ENCODE measurements around the gene GUCA1A.

DNA sequence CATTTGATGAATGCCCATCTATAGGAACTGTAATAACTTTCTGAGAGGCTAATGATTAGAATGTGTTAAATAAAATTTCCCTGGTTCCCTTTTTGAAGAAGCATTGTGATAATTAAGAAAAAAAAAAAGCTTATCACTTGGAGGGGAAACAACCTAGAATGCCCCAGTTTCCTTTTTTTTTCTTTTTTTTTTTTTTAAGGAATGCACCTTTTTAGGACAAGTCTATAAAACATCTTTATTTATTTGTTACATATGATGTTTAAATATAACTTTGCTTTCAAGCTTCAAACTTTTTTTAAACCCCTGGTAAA lies 51.8 kb downstream of the GUCA1A start:
- TF ChIP-seq, protein P1, sequence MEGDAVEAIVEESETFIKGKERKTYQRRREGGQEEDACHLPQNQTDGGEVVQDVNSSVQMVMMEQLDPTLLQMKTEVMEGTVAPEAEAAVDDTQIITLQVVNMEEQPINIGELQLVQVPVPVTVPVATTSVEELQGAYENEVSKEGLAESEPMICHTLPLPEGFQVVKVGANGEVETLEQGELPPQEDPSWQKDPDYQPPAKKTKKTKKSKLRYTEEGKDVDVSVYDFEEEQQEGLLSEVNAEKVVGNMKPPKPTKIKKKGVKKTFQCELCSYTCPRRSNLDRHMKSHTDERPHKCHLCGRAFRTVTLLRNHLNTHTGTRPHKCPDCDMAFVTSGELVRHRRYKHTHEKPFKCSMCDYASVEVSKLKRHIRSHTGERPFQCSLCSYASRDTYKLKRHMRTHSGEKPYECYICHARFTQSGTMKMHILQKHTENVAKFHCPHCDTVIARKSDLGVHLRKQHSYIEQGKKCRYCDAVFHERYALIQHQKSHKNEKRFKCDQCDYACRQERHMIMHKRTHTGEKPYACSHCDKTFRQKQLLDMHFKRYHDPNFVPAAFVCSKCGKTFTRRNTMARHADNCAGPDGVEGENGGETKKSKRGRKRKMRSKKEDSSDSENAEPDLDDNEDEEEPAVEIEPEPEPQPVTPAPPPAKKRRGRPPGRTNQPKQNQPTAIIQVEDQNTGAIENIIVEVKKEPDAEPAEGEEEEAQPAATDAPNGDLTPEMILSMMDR (conservative IDR thresholded peaks at IDR 0.05; ENCODE audit: low read depth, low read length) = no peak
- TF ChIP-seq RFX5 (IDR thresholded peaks at IDR 0.05; ENCODE audit: low read depth, low read length) = no peak

Data from IMR-90 (cell line).